ENCODE measurements around the gene TLCD5. TPM values are rescaled to one million over a fixed set of nuclear protein-coding genes. Genes with fewer than 3 reads are reported as not detected.

TLCD5 gene
- total RNA-seq, 1 donor from 2014 or later, result 8.5 TPM

Other genes with a start within 250 kb of the TLCD5 start
- gene TRIM29, start 187.2 kb upstream of the TLCD5 start, total RNA-seq, result not detected in 2 replicates
- 25.7 and 32.3 TPM in 2 replicates for gene OAF, start 114.3 kb upstream of the TLCD5 start, total RNA-seq
- under 0.01 TPM in 1 of 2 replicates, not detected in the other for gene POU2F3, start 85.2 kb upstream of the TLCD5 start, total RNA-seq
- 159 and 202 TPM in 2 replicates for gene ARHGEF12, start 11.1 kb downstream of the TLCD5 start, total RNA-seq
- gene GRIK4, start 186.4 kb downstream of the TLCD5 start, total RNA-seq, result under 0.01 TPM in 1 of 2 replicates, not detected in the other